H9 (cell line): ENCODE measurements around the gene ATP1A4. TPM values are rescaled to one million over a fixed set of nuclear protein-coding genes. Genes with fewer than 3 reads are reported as not detected.
A peak's percentile ranks its signal among the peaks of the same experiment; 100 is the strongest.

Source experiments
- DNase-seq: peaks from one replicate; pipeline ENCODE4 v3.0.0-alpha.2; 2017
- H2AFZ ChIP-seq: one replicate; pipeline ENCODE4 v1.6.1; 2013; ENCODE audit warnings: mild to moderate bottlenecking, low read length, control low read depth, moderate library complexity
- H2AK5ac ChIP-seq: 2 replicates; pipeline ENCODE4 v1.6.1; 2013; ENCODE audit warnings: low read length, control low read depth, mixed read lengths; ENCODE audit not compliant: insufficient read length
- H2BK120ac ChIP-seq: one replicate; pipeline ENCODE4 v1.6.1; 2013; ENCODE audit warnings: low read depth, mild to moderate bottlenecking, low read length, control low read depth, inconsistent platforms; ENCODE audit not compliant: poor library complexity, severe bottlenecking
- H2BK12ac ChIP-seq: 2 replicates; pipeline ENCODE4 v1.6.1; 2013; ENCODE audit warnings: low read length, control low read depth, mixed read lengths, low read depth; ENCODE audit not compliant: insufficient read length
- H2BK15ac ChIP-seq: 2 replicates; pipeline ENCODE4 v1.6.1; 2013; ENCODE audit warnings: low read depth, low read length, control low read depth
- H2BK20ac ChIP-seq: one replicate; pipeline ENCODE4 v1.6.1; 2013; ENCODE audit warnings: low read depth, mild to moderate bottlenecking, low read length, control low read depth, inconsistent platforms; ENCODE audit not compliant: poor library complexity, severe bottlenecking
- H2BK5ac ChIP-seq: 2 replicates; pipeline ENCODE4 v1.6.1; 2013; ENCODE audit warnings: low read length, control low read depth, mixed read lengths; ENCODE audit not compliant: insufficient read length
- H3K14ac ChIP-seq: 2 replicates; pipeline ENCODE4 v1.6.1; 2013; ENCODE audit warnings: low read length, control low read depth; ENCODE audit not compliant: insufficient read depth
- H3K18ac ChIP-seq: 2 replicates; pipeline ENCODE4 v1.6.1; 2013; ENCODE audit warnings: low read depth, mild to moderate bottlenecking, mixed read lengths, low read length, control low read depth; ENCODE audit not compliant: insufficient read length
- H3K23ac ChIP-seq: 2 replicates; pipeline ENCODE4 v1.6.1; 2013; ENCODE audit warnings: low read length, control low read depth, mixed read lengths, low read depth; ENCODE audit not compliant: insufficient read length
- H3K23me2 ChIP-seq: 2 replicates; pipeline ENCODE4 v1.6.1; 2013; ENCODE audit warnings: low read depth, mild to moderate bottlenecking, mixed read lengths, low read length, control low read depth; ENCODE audit not compliant: insufficient read length, poor library complexity, severe bottlenecking
- H3K27ac ChIP-seq: 2 replicates; pipeline ENCODE4 v1.5.1; 2013; ENCODE audit warnings: low read length, control low read depth, mixed read lengths, low read depth; ENCODE audit not compliant: insufficient read length
- H3K27me3 ChIP-seq: 2 replicates; pipeline ENCODE4 v1.6.1; 2013; ENCODE audit warnings: low read length, control low read depth, inconsistent platforms; ENCODE audit not compliant: insufficient read depth
- H3K4ac ChIP-seq: 2 replicates; pipeline ENCODE4 v1.6.1; 2013; ENCODE audit warnings: low read depth, mild to moderate bottlenecking, control low read depth, inconsistent platforms, low read length, moderate library complexity
- H3K4me1 ChIP-seq: 2 replicates; pipeline ENCODE4 v1.6.1; 2013; ENCODE audit warnings: low read length, control low read depth, inconsistent platforms; ENCODE audit not compliant: insufficient read depth
- H3K4me2 ChIP-seq: 2 replicates; pipeline ENCODE4 v1.6.1; 2013; ENCODE audit warnings: low read length, control low read depth, mixed read lengths; ENCODE audit not compliant: insufficient read length, insufficient read depth
- H3K56ac ChIP-seq: 2 replicates; pipeline ENCODE4 v1.6.1; 2013; ENCODE audit warnings: low read depth, mild to moderate bottlenecking, mixed read lengths, low read length, control low read depth; ENCODE audit not compliant: insufficient read length
- H3K79me1 ChIP-seq: 2 replicates; pipeline ENCODE4 v1.6.1; 2013; ENCODE audit warnings: low read depth, mild to moderate bottlenecking, moderate library complexity, low read length, control low read depth, inconsistent platforms; ENCODE audit not compliant: insufficient read depth, poor library complexity, severe bottlenecking
- H3K79me2 ChIP-seq: 2 replicates; pipeline ENCODE4 v1.6.1; 2013; ENCODE audit warnings: low read length, control low read depth, inconsistent platforms; ENCODE audit not compliant: insufficient read depth
- H3K9ac ChIP-seq: 2 replicates; pipeline ENCODE4 v1.6.1; 2013; ENCODE audit warnings: low read length, control low read depth, mixed read lengths; ENCODE audit not compliant: insufficient read length; ENCODE audit errors: extremely low read depth
- H3K9me3 ChIP-seq: one replicate; pipeline ENCODE4 v1.6.1; 2013; ENCODE audit warnings: low read depth, low read length, inconsistent platforms; ENCODE audit not compliant: control insufficient read depth
- H3T11ph ChIP-seq: one replicate; pipeline ENCODE4 v1.6.1; 2013; ENCODE audit warnings: mild to moderate bottlenecking, low read length, control low read depth, inconsistent platforms
- H4K20me1 ChIP-seq: one replicate; pipeline ENCODE4 v1.6.1; 2013; ENCODE audit not compliant: control insufficient read depth, insufficient read length, insufficient read depth
- H4K5ac ChIP-seq: 2 replicates; pipeline ENCODE4 v1.6.1; 2013; ENCODE audit warnings: low read depth, mild to moderate bottlenecking, mixed read lengths, low read length, control low read depth; ENCODE audit not compliant: insufficient read length
- H4K8ac ChIP-seq: replicated peaks from 2 replicates; pipeline ENCODE4 v1.6.1; 2013; ENCODE audit warnings: low read length, control low read depth, mixed read lengths, low read depth; ENCODE audit not compliant: insufficient read length
- H4K91ac ChIP-seq: 2 replicates; pipeline ENCODE4 v1.6.1; 2013; ENCODE audit warnings: low read depth, mild to moderate bottlenecking, moderate library complexity, mixed read lengths, low read length, control low read depth; ENCODE audit not compliant: insufficient read length
- H3K27ac Mint-ChIP-seq, 3 experiments: 2 replicates in 2 of 3; 3 replicates in 1 of 3; pipeline ENCODE4 v1.8.0; 2020 to 2021; ENCODE audit warnings: mixed read lengths in 3 of 3, mild to moderate bottlenecking in 1 of 3, moderate library complexity in 1 of 3
- H3K27me3 Mint-ChIP-seq: 2 replicates; pipeline ENCODE4 v1.8.0; 2021; ENCODE audit warnings: low read depth, mild to moderate bottlenecking, moderate library complexity, mixed read lengths
- H3K36me3 Mint-ChIP-seq, 3 experiments: 2 replicates in 2 of 3; 3 replicates in 1 of 3; pipeline ENCODE4 v1.8.0; 2020 to 2021; ENCODE audit warnings: low read depth in 3 of 3, mixed read lengths in 3 of 3; ENCODE audit not compliant: insufficient read depth in 1 of 3
- H3K4me1 Mint-ChIP-seq, 2 experiments: 2 replicates each; pipeline ENCODE4 v1.8.0; 2020; ENCODE audit warnings: mixed read lengths in 2 of 2
- H3K4me3 Mint-ChIP-seq, 2 experiments: 2 replicates in 1 of 2; 3 replicates in 1 of 2; pipeline ENCODE4 v1.8.0; 2020 to 2021; ENCODE audit warnings: mild to moderate bottlenecking in 2 of 2, mixed read lengths in 2 of 2, moderate library complexity in 1 of 2
- H3K9me3 Mint-ChIP-seq, 2 experiments: 2 replicates in 1 of 2; 3 replicates in 1 of 2; pipeline ENCODE4 v1.8.0; 2020; ENCODE audit warnings: mild to moderate bottlenecking in 2 of 2, mixed read lengths in 2 of 2, moderate library complexity in 1 of 2
- CTCF ChIP-seq: fragments of 200-600 bp; sonication (generic); conservative IDR thresholded peaks from 3 replicates; pipeline ENCODE4 v1.8.0; 2021; ENCODE audit warnings: antibody characterized with exemption, mild to moderate bottlenecking
- WGBS: extraction: QIAGEN DNeasy Blood & Tissue Kit; methylation state at CpG from one replicate; pipeline ENCODE4 v1.1.7; 2013; ENCODE audit warnings: missing lambda C conversion rate, low lambda C conversion rate, mixed read lengths; ENCODE audit not compliant: insufficient read length; ENCODE audit errors: extremely low coverage; 5-methylcytosine and 5-hydroxymethylcytosine counted together
- total RNA-seq: library from RNA; stranded (reverse); gene quantifications from 2 replicates; pipeline ENCODE4 v1.2.1, GENCODE V29; 2021

Gene ATP1A4
- total RNA-seq, 1 experiment from 2014 or later, result 0.20 TPM

GRCh38 chr1:160130486-160130885, 20.9 kb upstream of the ATP1A4 start:
- H3K27me3 Mint-ChIP-seq, result peaks cover 2% of the 10 kb centered on the region
- no peak overlapping the region for H3T11ph ChIP-seq
- no peaks in the 10 kb centered on the region for H3K9me3 ChIP-seq
- H2BK15ac ChIP-seq, result no peak overlapping the region
- no peak overlapping the region for H2AK5ac ChIP-seq
- no peak overlapping the region for H2BK12ac ChIP-seq
- H3K4ac ChIP-seq, result no peak overlapping the region
- H2BK120ac ChIP-seq, result no peak overlapping the region
- no peak overlapping the region for H4K5ac ChIP-seq
- peaks cover 0 to 73% (median 72%) of the 10 kb centered on the region in 3 experiments; a peak in 6 of 7 replicates for H3K36me3 Mint-ChIP-seq
- H3K27ac ChIP-seq, result no peak overlapping the region
- no peak overlapping the region for H2BK5ac ChIP-seq
- DNase-seq, result no peak
- no peak overlapping the region for H3K14ac ChIP-seq
- H3K23ac ChIP-seq, result no peak overlapping the region
- 0 out of 2 replicates have a peak, but pooled peaks cover 1% of the 10 kb centered on the region for H3K4me1 ChIP-seq
- peak overlapping the region in 1 of 2 experiments; percentile 24; a peak in 2 of 5 replicates for H3K4me3 Mint-ChIP-seq
- no peak overlapping the region for H3K4me2 ChIP-seq
- no peaks in the 10 kb centered on the region for H3K79me1 ChIP-seq
- no peak overlapping the region for H3K9ac ChIP-seq
- H3K79me2 ChIP-seq, result no peaks in the 10 kb centered on the region
- no peaks in the 10 kb centered on the region for H3K27me3 ChIP-seq
- TF ChIP-seq CTCF, result no peak
- H3K56ac ChIP-seq, result no peak overlapping the region
- no CpG with 5 or more reads among the region's 5 CpGs for WGBS
- peak overlapping the region in 1 of 3 experiments; percentile 59; a peak in 1 of 7 replicates for H3K27ac Mint-ChIP-seq
- H3K18ac ChIP-seq, result no peak overlapping the region
- no peak overlapping the region for H4K91ac ChIP-seq
- H3K9me3 Mint-ChIP-seq, result no peaks in the 10 kb centered on the region
- H2BK20ac ChIP-seq, result no peak overlapping the region
- no peak overlapping the region for H2AFZ ChIP-seq
- H4K8ac ChIP-seq, result no peak overlapping the region
- H4K20me1 ChIP-seq, result no peaks in the 10 kb centered on the region
- H3K23me2 ChIP-seq, result no peaks in the 10 kb centered on the region
- peaks cover 0 to 6% of the 10 kb centered on the region in 2 experiments; a peak in 2 of 4 replicates for H3K4me1 Mint-ChIP-seq
